ENCODE results near the gene WDR33. TPM values are rescaled to one million over a fixed set of nuclear protein-coding genes. Genes with fewer than 3 reads are reported as not detected.
A peak's percentile ranks its signal among the peaks of the same experiment; 100 is the strongest.

WDR33 gene
- total RNA-seq, 1 donor = 25.7 TPM

DNA sequence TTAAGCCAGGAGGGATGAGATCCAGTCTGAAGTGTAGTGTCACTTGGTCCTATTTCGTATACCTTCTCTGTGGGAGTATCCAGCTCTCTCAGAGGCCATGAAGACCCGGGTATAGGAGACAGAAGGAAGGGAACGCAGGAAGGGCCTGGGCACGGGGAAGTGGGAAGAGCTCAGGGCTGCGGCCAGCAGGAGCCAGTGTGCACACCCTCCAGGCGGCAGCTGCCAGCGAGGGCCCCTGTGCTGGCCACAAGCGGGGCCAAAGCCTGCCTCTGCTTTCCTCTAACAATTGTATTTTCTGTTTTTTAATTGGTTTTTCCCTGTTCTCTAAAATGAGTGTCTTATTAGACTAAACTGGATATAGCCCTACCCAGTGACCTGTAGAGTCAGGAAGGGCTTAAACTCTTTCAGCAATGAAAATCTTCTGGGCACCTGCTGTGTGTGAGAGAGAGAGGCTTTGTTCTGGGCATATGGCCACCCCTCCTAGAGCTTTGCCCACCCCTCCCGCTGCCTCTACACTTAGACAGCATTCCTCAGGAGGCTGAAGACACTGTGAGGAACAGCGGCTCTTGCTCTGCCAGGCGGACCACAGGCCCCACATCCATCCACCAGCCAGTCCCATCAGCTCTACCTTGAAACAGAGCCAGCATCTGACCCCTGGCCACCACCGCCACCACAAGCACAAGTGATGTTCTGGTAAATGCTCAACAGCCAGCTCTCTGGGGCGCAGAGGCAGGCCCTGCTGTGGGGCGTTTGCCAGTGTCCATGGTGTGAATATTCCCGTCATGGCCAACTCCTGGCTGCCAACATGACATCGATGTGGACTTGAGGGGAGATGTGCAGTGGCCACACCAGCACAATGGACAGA, 155.5 kb downstream of the WDR33 start:
- Histone ChIP-seq H3K27ac (ENCODE audit: low read depth, low read length) (no peak overlapping the region), H3K4me3 (ENCODE audit: insufficient read depth, low read length) (no peak overlapping the region)

DNA sequence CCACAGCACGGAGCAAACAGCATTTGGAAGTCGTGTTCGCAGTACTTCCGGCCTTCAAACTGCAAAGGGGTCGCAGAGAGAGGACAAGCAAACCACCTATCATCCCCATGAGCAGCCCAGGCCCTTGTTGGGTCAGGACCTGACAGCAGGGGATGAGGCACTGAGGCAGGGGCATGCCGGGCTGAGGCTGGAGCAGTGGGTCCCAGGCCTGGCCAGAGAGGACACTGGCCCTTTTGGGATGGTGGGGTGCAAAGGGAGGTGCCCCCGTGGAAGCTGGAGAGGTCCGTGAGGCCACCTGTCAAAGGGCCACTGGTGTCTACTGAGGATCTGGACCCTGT, 156.2 kb downstream of the WDR33 start:
- H3K4me1 ChIP-seq (ENCODE audit: insufficient read depth, low read length) = no peaks in the 10 kb centered on the region
- TF ChIP-seq, protein P1, sequence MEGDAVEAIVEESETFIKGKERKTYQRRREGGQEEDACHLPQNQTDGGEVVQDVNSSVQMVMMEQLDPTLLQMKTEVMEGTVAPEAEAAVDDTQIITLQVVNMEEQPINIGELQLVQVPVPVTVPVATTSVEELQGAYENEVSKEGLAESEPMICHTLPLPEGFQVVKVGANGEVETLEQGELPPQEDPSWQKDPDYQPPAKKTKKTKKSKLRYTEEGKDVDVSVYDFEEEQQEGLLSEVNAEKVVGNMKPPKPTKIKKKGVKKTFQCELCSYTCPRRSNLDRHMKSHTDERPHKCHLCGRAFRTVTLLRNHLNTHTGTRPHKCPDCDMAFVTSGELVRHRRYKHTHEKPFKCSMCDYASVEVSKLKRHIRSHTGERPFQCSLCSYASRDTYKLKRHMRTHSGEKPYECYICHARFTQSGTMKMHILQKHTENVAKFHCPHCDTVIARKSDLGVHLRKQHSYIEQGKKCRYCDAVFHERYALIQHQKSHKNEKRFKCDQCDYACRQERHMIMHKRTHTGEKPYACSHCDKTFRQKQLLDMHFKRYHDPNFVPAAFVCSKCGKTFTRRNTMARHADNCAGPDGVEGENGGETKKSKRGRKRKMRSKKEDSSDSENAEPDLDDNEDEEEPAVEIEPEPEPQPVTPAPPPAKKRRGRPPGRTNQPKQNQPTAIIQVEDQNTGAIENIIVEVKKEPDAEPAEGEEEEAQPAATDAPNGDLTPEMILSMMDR (IDR thresholded peaks at IDR 0.05; ENCODE audit: extremely low read depth, low read depth, low read length) = no peak
- H3K27me3 ChIP-seq (ENCODE audit: insufficient read depth, low read length) = no peaks in the 10 kb centered on the region
- H3K4me2 ChIP-seq (ENCODE audit: insufficient read depth, low read length) = no peak overlapping the region
- H3K4me3 ChIP-seq (ENCODE audit: insufficient read depth, low read length) = no peak overlapping the region
- no peak overlapping the region for H2AFZ ChIP-seq (ENCODE audit: low read length)
- H3K9me3 ChIP-seq (ENCODE audit: low read depth, low read length) = no peaks in the 10 kb centered on the region
- H4K20me1 ChIP-seq (ENCODE audit: insufficient read depth, low read length) = no peaks in the 10 kb centered on the region
- no peak for DNase-seq (ENCODE audit: insufficient read length, low spot score, missing footprints)
- H3K79me2 ChIP-seq (ENCODE audit: insufficient read depth, low read length) = no peaks in the 10 kb centered on the region
- H3K36me3 ChIP-seq (ENCODE audit: insufficient read depth, low read length) = no peaks in the 10 kb centered on the region
- H3K27ac ChIP-seq (ENCODE audit: low read depth, low read length) = no peak overlapping the region

More for the DNA sequence above, 155.5 kb downstream of the WDR33 start:
- Histone ChIP-seq H3K9me3 (ENCODE audit: low read depth, low read length) (no peaks in the 10 kb centered on the region), H4K20me1 (ENCODE audit: insufficient read depth, low read length) (no peaks in the 10 kb centered on the region), H3K79me2 (ENCODE audit: insufficient read depth, low read length) (no peaks in the 10 kb centered on the region), H3K4me2 (ENCODE audit: insufficient read depth, low read length) (no peak overlapping the region), H2AFZ (ENCODE audit: low read length) (no peak overlapping the region), H3K36me3 (ENCODE audit: insufficient read depth, low read length) (no peaks in the 10 kb centered on the region), H3K4me1 (ENCODE audit: insufficient read depth, low read length) (no peaks in the 10 kb centered on the region), H3K27me3 (ENCODE audit: insufficient read depth, low read length) (no peaks in the 10 kb centered on the region)
- TF ChIP-seq, protein P1 (IDR thresholded peaks at IDR 0.05; ENCODE audit: extremely low read depth, low read depth, low read length) = no peak
- DNase-seq (ENCODE audit: insufficient read length, low spot score, missing footprints) = peak; percentile 80

GRCh38 chr2:127654084-127654837, 156.7 kb downstream of the WDR33 start:
- no peak for DNase-seq (ENCODE audit: insufficient read length, low spot score, missing footprints)
- Histone ChIP-seq H3K27ac (ENCODE audit: low read depth, low read length) (no peak overlapping the region), H3K9me3 (ENCODE audit: low read depth, low read length) (no peaks in the 10 kb centered on the region), H3K27me3 (ENCODE audit: insufficient read depth, low read length) (no peaks in the 10 kb centered on the region), H3K4me2 (ENCODE audit: insufficient read depth, low read length) (no peak overlapping the region), H3K4me1 (ENCODE audit: insufficient read depth, low read length) (no peaks in the 10 kb centered on the region), H3K79me2 (ENCODE audit: insufficient read depth, low read length) (no peaks in the 10 kb centered on the region), H3K4me3 (ENCODE audit: insufficient read depth, low read length) (no peak overlapping the region), H2AFZ (ENCODE audit: low read length) (no peak overlapping the region), H3K36me3 (ENCODE audit: insufficient read depth, low read length) (no peaks in the 10 kb centered on the region), H4K20me1 (ENCODE audit: insufficient read depth, low read length) (no peaks in the 10 kb centered on the region)
- TF ChIP-seq, protein P1 (IDR thresholded peaks at IDR 0.05; ENCODE audit: extremely low read depth, low read depth, low read length) = no peak

Data from osteoblast (primary cell).